HG02970 (cell line): ENCODE data around the gene PUS3.

ENCODE experiments used
- ATAC-seq: cut with Tn5 transposase; IDR thresholded peaks from one replicate; pipeline ENCODE4 v1.9.1; 2021; ENCODE audit warnings: mild to moderate bottlenecking, moderate library complexity, moderate number of reproducible peaks; ENCODE audit not compliant: unreplicated experiment, low FRiP score

The PUS3 gene

DNA sequence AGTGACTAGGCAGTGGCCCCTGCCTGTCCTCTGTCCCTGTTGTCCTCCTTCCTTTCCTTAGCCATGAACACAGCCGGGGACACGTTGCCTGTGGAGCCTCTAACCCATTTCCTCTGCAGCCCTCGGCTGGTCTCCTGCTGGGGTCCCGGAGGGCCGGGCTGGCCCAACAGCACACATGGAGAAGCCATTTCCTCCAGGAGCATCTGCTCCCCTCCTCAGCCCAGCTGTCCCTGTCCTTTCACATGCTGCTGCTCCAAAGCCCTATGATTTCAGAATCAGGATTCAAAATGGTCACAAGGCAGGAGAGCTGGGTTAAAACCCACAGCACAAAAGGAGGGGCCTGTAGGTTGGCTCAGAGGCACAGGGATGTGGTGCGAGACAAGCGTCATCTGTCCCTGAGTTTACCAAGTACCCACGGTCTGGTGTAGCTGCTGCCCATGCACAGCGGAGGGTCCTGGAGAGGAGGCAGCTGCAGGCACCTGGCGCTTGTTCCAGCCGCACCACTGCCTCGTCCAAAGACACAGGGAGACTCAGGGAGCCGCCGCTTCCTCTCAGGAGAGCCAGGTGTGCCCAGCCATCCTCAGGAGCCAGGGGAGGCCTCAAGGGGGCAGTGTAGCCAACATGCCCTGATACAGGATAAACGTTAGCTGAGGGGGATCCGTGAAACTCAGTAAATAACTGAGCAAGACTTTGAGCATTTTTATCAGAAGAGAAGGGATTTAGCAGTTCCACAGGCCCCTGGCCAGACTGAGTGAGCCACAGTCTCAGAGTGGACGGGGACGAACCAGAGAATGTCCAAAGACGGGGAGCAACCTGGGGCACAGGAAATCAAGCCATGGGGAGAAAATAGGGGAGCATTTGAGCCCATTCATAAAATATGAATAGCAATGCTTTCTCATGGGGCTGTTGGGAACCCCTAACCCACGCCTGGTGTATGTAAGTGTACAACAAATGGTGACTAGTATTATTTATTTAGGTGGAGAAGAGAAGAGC lies 38.9 kb upstream of the PUS3 start:
- no peak for ATAC-seq

DNA sequence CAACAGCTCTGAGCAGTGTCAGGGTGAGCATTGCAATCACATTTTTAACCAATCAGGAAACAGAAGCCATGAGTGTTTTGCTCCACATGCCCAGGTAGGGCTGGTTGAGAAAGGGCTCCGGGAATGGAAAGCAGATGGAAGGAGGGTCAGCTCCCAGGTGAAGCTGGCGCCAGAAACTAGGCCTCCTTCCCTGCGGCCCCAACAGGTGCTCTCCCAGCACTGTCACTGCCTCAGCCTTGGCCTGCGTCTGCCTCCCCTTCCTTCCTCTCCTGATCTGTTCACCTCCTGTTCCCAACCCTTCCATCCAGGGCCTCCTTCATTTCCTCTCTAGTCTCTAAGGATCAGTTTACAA lies 38.2 kb upstream of the PUS3 start:
- ATAC-seq: no peak

DNA sequence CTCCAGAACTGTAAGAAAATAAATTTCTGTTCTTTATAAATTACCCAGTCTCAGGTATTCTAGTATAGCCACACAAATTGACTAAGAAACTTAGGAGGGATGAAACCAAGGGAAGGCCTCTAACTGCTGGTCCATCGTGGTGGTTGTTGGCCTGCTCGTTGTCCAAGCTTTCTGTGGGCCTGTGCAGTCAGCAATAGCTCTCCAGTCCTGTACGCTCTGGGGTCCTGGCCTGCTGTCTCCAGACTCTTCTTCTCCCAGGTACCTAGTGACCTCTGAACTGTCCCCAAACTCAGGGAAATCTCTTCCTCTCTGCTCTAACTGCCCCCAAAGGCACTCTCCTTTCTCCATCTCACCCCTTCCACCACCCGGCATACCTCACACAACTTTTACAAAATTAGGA lies 37.1 kb upstream of the PUS3 start:
- ATAC-seq: no peak

DNA sequence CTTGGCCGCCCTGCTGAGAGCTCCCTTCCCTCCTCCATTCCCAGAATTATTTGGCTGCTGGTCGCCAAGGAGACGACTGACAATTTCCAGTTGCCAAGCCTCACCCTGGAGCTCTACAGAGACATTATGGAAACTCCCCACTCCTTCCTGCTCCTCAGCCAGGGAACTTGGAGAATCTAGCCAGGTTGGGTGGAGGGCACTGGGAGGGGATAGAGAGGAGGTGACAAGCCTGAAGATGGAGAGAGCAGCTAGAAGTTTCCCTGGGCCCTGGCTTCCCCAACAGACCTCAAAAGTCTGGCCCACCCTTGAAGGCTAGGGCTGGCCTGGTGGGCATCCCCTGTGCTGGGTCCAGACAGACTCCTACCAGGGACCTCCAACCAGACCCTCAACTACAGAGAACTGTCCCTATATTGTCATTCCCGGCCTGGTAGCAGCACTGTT lies 36.1 kb upstream of the PUS3 start:
- no peak for ATAC-seq

DNA sequence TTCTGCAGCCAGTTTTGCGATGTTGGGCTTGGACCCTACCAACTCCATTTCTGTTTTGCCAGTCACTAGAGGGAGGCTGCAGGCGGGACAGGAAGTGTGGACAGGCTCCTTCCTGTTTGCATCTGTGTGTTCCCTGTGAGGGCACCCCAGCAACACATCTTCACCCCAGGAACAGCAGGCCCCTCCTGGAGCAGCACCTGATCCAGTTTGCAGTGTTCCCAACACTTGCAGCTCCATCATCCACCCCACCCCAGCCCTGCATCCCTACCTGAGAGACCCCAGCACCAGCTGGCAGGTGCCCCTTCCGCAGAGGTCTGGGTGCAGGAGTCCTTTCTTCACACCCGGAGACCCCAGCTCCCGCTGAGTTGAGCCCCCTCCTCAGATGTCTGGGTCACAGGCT lies 35.4 kb upstream of the PUS3 start:
- no peak for ATAC-seq

DNA sequence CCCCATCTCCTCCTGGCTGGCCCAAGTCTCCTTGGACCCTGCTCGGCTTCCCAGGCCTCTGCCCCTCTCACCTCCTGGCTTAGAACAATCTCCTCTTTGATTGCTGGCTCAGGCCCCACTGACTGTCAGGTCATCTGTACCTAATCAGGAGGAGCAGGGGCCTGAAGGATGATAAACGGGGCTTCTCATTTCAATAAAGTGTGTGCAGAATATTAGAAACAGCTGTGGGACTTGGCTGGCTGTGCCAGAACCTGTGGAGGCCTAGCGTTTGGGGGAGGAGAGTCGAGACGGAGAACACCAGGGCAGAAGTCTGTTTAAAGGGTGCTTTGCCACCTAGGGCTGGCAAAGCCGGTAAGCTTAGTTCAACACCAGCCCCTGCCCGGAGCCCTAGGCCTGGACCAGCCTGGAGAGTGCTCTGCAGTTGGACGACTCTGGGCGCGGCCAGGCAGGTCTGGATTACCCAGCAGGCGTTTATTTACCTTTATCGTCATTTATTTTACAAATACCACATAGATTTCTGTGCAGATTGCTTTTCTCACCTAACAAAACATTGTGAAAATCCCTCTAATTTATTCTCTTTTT lies 32.7 kb upstream of the PUS3 start:
- ATAC-seq: no peak

DNA sequence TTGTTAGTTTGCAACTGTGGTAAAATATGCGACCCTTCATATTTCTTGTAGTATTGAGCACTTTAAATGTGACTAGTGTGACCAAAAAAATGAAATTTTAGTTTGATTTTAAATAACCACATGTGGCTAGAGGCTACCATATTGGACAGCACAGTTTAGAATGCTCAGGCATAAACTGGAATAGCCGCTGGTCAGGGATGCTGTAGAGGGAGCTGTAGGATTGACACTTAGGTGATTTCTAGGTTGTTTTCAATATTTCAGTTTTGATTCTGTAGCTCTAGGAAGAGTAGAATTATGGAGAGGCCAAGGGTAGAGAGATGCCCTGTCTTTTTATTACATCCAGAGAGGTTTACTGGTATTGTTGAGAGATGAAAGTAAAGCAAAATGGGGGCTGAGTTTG lies 32.0 kb upstream of the PUS3 start:
- ATAC-seq: no peak

DNA sequence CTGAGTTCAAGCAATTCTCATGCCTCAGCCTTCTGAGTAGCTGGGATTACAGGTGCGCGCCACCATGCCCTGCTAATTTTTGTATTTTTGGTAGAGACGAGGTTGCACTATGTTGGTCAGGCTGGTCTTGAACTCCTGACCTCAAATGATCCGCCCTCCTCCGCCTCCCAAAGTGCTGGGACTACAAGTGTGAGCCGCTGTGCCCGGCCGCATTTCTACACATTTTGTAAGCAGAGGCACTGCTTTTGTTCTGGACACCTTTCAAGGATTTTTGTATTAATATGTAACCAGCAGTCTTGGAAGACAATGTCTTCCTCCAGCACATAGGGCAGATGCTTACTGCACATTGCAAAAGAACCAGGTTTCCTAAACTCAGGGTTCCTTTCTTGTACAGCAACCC lies 31.5 kb upstream of the PUS3 start:
- ATAC-seq: no peak

DNA sequence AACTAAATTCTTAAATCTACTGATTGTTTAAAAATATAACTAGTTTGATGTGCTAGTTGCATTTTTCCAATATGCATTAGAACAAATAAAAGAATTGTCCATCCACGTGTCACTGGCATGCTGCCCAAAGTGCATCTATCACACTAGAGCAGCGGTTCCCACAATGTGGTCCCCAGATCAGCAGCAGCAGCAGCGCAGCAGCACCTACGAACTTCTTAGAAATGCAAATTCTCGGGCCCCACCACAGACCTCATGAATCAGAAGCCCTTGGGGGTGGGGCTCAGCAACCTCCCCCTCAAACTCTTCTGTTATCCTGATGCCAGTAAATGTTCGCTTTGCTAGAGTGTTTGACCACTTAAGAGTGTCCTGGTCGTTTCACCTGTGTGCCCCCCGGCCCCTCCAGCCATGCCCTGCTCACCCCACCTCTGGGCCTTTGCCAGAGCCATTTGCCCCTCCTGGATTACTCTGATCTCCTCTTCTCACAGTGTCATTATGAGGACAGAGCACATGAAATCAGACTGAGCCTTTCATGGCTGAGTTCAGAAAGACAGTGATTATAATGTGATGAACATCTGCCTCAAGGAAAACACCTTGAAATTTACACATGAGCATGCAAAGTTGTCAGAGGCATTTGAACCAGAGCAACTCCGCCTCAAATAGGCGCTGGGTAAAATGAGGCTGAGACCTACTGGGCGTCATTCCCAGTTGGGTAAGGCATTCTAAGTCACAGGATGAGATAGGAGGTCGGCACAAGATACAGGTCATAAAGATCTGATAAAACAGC lies 30.2 kb upstream of the PUS3 start:
- ATAC-seq: no peak

DNA sequence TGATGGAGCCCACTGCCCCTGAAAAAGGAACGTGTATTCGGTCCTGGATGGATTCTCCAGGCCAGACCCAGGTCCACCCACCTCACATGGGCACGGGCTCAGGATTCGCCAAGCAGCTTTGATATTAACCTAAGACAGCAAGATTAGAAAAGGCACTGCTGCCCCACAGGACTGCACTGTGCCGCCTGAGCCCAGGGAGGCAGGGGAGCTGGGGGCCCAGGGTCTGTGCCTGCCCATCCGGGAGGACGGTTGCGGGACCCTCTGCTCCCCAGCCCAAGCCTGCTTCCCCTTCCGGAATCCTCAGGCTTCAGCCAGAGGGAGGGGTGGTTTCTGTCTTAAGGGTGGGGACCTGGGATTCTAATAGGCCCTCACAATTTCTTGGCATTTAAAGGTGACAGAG lies 29.3 kb upstream of the PUS3 start:
- no peak for ATAC-seq

DNA sequence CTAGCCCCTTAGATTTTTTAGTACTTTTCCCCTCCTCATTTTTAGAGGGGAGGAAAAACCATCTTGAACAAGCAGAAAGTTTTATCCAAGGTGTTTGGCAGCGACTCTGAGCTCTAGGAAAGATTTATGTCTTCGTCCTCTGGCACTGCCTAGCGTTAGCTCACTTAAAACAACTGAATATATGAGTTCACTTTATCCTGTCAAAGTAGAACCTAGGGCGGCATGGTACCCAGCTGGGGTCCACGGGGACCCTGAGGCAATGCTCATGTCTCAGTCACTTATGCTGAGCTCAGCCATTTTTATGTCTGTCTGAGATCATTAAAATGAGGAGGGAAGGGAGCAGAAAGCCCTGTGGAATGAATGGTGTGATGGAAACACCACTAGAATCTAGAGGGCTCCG lies 28.7 kb upstream of the PUS3 start:
- ATAC-seq: no peak

DNA sequence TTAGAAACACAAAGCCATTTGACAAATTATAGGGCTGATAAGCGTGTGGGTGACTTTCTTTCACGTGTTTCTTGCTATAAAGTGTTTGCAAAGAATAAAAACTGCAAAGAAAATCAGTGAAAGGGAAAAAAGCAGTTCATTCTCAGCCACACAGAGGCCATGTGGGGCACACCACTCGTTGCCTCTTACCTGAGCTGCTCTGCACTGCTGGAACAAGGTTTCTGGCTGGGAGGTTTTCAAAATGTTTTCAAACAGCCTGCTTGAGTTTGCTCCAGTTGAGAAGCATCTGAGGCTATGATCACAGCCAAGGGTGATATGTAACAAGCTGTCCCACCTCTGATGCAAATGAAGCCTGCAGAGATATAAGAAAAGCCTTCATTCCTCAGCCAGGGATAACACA lies 28.1 kb upstream of the PUS3 start:
- ATAC-seq: no peak

DNA sequence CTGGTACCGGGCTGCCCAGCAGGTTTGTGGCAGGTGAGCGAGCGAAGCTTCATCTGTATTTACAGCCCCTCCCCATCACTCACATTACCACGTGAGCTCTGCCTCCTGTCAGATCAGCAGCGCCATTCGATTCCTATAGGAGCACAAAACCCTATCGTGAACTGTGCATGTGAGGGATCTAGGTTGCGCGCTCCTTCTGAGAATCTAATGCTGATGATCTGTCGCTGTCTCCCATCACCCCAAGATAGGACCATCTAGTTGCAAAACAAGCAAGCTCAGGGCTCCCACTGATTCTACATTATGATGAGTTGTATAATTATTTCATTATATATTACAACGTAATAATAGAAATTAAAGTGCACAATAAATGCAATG lies 27.1 kb upstream of the PUS3 start:
- no peak for ATAC-seq

DNA sequence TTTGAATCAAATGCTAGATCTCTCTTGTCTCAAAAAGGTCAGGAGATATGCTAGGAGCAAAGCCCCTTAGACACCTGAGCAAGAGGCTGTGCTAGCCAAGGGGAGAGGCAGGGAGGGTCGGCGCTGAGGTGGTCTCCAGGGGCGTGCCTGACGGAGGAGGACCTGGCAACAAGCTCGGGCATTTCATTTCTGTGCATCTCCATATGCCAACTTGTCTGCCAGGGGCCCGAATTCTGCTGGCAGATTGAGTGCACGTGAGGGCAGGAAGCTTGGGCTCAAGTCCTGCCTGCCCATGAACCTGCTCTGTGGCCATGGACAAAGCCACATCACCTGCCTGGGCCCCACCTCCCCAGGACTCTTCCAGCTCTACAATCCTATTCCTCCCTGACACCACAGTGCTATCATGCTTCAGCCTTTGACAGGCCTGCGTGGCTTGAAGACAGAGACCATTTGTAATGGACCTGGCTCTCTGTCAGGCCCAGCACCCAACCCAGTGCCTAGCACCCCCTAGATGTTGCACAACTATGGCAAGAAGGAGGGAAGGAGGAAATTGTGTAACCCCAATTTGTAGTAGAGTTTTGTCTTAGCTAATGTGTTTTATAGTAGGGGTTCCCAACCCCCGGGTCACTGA lies 26.6 kb upstream of the PUS3 start:
- ATAC-seq: no peak

DNA sequence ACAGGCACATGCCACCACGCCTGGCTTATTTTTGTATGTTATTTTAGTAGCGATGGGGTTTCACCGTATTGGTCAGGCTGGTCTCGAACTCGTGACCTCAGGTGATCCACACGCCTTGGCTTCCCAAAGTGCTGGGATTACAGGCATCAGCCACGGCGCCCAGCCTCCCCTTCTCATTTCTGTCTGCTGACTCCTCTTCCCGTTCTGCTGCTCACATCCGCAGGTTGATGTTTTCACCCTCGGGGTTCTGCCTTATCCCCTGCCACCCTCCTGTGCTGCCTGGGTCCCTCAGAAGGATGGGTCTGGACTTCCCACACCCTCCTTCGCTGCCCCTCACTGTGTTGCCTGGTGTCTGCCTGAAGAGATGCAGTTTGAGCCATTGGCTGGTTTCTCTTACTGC lies 23.7 kb upstream of the PUS3 start:
- no peak for ATAC-seq

DNA sequence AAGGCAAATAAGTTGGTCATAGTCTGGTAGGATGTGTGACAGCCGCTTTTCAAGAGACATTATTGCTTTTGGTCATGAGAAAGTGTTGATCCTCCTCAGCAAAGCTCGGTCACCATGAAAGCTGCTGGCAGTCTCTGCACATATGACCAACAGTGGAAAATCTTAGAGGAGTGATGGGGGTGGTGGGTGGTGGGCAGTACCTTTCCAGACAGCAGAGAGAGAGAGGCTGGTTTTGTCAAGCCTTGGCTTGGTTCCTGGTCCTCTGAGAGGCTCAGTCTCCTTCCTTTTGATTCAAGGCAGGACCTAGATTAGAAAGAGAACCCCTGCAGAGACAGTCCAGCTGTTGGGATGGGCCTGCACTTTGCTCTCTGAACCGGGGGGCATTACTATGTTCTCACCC lies 22.8 kb upstream of the PUS3 start:
- no peak for ATAC-seq

DNA sequence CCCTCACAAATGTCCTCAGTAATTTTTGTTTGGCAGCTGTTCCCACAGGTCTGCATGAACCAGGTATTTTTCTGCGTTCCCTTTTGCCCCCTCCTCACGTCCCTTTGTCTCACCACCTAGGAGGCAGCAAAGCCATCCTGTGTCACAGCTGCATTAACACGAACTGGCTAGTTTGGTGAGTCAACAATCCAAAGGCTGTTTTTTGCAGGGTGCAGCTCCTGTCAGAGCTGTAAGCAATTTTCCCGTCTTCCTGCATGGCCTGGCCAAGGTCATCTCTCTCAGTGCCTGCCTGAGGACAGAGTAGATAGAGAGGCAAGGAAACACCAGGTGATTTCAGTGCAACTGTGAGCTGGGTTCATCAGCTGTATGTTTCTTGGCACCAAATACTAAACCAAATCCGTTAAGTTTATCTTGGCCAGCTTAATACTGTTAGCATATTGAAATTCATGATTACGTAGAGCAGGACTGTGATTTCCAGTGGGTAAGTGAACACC lies 22.3 kb upstream of the PUS3 start:
- no peak for ATAC-seq

DNA sequence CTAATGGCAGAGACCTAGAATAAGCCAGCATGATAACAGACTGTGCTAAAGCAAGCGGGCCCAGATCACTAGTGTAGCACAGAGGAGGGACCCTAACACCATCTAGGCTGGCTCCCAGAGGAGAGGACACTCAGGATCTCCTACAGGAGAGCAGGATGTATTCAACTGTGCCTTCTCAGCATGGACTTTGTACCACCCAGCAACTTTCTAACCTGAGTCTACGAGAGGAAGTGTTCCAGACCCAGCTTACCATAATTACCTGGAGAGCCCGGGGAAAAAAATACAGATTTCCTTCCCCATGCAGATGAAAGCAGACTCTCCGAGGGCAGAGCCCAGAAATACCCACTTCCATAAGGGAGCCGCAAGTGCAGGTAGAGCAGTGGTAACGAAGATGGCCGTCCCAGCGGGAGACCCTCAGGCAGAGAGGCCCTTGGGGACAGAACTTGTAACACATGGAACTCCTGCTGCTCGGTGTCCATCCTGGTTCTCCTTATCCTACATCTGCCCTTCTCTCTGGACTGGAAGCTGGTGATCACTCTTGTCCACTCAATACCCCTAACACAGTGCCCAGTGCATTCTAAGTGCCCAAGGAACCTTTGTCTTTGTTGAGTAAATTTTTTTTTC lies 21.5 kb upstream of the PUS3 start:
- no peak for ATAC-seq

DNA sequence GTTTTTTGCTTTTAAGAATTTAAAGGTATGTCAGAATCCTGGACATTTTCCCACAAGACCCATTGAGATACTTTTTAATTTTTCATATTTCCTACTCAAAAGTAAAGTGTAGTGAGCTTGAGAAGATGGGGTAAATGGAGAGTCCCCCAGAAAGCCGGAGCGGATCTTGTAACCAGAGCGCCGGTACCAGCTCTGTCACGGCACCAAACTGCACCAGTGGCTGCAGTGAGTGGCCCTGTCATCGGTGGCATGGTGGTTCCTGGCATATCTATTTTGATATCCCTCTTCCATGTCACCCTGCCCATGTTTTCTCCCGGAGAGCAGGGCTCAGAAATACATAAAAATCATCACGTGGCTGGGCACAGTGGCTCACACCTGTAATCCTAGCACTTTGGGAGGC lies 20.6 kb upstream of the PUS3 start:
- no peak for ATAC-seq

DNA sequence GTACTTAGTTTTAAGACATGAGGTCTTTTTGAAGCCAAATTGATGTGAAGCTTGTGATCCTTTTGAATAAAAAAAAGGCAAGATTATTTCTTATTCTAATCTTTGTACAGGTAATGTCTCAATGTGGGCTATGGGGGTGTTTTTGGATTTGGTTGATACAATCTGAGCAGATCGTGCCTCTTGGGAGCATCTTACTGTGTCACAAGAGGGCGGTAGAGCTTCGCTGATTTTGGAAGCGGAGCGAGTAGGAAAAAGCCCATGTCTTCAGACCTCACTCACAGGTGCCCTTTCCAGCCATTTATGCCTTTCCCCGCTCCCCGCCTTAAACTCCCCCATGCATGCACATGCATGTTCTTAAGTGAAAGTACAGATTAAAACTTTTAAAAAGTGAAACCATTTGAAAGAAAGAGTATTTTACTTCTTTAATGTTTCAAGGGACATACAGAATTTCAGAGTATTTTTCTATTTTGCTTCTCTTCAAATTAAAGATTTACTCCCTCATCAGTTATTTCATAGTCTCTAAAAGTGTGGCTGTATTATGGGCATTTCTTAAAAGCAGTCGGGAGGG lies 20.1 kb upstream of the PUS3 start:
- no peak for ATAC-seq
